H1 (cell line): ENCODE results near the gene VPS37D. TPM values are rescaled to one million over a fixed set of nuclear protein-coding genes. Genes with fewer than 3 reads are reported as not detected.

Experiments
- CTCF ChIA-PET: fragments of 300-600 bp; sonication (Branson Sonifier 250); formaldehyde crosslinking; loops from one replicate; lab custom pipeline; 2021; ENCODE audit not compliant: partially characterized antibody; lab: Charles Lee
- POLR2A ChIA-PET: fragments of 300-600 bp; sonication (Branson Sonifier 250); formaldehyde crosslinking; loops from one replicate; lab custom pipeline; 2021; ENCODE audit warnings: inconsistent platforms; ENCODE audit not compliant: partially characterized antibody; lab: Charles Lee
- DNase-seq, 2 experiments: peaks; one replicate each; pipeline versions ENCODE4 v3.0.0 to v3.0.0-alpha.2; 2010 to 2022; ENCODE audit warnings: low spot score in 2 of 2, low read depth in 1 of 2, mixed read lengths in 1 of 2
- FAIRE-seq: peaks from 2 replicates; lab custom pipeline; 2011; peaks lifted over from hg19 to GRCh38; lab: Jason Lieb, UNC
- H2AFZ ChIP-seq: 2 replicates; pipeline ENCODE4 v1.8.1; 2012; ENCODE audit warnings: low read length, inconsistent platforms
- H2AK5ac ChIP-seq: 2 replicates; pipeline ENCODE4 v1.6.1; 2013; ENCODE audit warnings: low read depth, low read length
- H2BK120ac ChIP-seq: replicated peaks from 2 replicates; pipeline ENCODE3; 2013; ENCODE audit warnings: low read depth, low read length, inconsistent platforms
- H2BK12ac ChIP-seq: 2 replicates; pipeline ENCODE4 v1.6.1; 2013; ENCODE audit warnings: low read depth, low read length
- H2BK15ac ChIP-seq: 2 replicates; pipeline ENCODE4 v1.6.1; 2013; ENCODE audit warnings: low read length
- H2BK20ac ChIP-seq: 2 replicates; pipeline ENCODE4 v1.6.1; 2013; ENCODE audit warnings: low read length
- H2BK5ac ChIP-seq: 2 replicates; pipeline ENCODE4 v1.6.1; 2013; ENCODE audit warnings: low read depth, low read length
- H3K14ac ChIP-seq: 2 replicates; pipeline ENCODE4 v1.6.1; 2013; ENCODE audit warnings: inconsistent platforms; ENCODE audit not compliant: insufficient read length
- H3K18ac ChIP-seq: 2 replicates; pipeline ENCODE4 v1.6.1; 2013; ENCODE audit warnings: low read length; ENCODE audit errors: extremely low read depth
- H3K23ac ChIP-seq: 2 replicates; pipeline ENCODE4 v1.6.1; 2013; ENCODE audit warnings: inconsistent platforms; ENCODE audit not compliant: insufficient read length
- H3K23me2 ChIP-seq: 2 replicates; pipeline ENCODE4 v1.6.1; 2013; ENCODE audit warnings: low read depth, low read length
- H3K27ac ChIP-seq: 2 replicates; pipeline ENCODE4 v1.6.1; 2011; ENCODE audit warnings: low read depth, low read length, inconsistent platforms
- H3K27me3 ChIP-seq, 4 experiments: replicated peaks in 1 of 4; 1 replicate in 1 of 4; 2 replicates in 3 of 4; pipeline versions ENCODE4 v1.6.1 to v1.8.1; 2011 to 2013; ENCODE audit warnings: low read length in 3 of 4, mild to moderate bottlenecking in 3 of 4, inconsistent platforms in 2 of 4, mixed read lengths in 2 of 4, moderate library complexity in 1 of 4; ENCODE audit not compliant: control insufficient read depth in 3 of 4, insufficient read depth in 3 of 4; ENCODE audit errors: extremely low read depth in 1 of 4
- H3K36me3 ChIP-seq, 4 experiments: 2 replicates each; pipeline versions ENCODE4 v1.6.1 to v1.8.1; 2011 to 2013; ENCODE audit warnings: mild to moderate bottlenecking in 4 of 4, low read length in 3 of 4, moderate library complexity in 2 of 4, control low read depth in 1 of 4, inconsistent platforms in 1 of 4; ENCODE audit not compliant: insufficient read depth in 4 of 4, control insufficient read depth in 2 of 4
- H3K4ac ChIP-seq: replicated peaks from 2 replicates; pipeline ENCODE3; 2013; ENCODE audit warnings: low read length, low read depth, mixed read lengths, inconsistent platforms; ENCODE audit not compliant: insufficient read length
- H3K4me1 ChIP-seq, 4 experiments: replicated peaks in 1 of 4; 1 replicate in 1 of 4; 2 replicates in 3 of 4; pipeline versions ENCODE4 v1.6.1 to v1.8.1; 2011 to 2013; ENCODE audit warnings: low read length in 3 of 4, inconsistent platforms in 2 of 4, mixed read lengths in 1 of 4; ENCODE audit not compliant: insufficient read depth in 4 of 4, control insufficient read depth in 3 of 4
- H3K4me2 ChIP-seq, 2 experiments: 2 replicates each; pipeline versions ENCODE4 v1.6.1 to v1.8.1; 2011 to 2013; ENCODE audit warnings: low read depth in 2 of 2, low read length in 2 of 2, control low read depth in 1 of 2, inconsistent platforms in 1 of 2, mild to moderate bottlenecking in 1 of 2; ENCODE audit not compliant: insufficient read depth in 1 of 2
- H3K4me3 ChIP-seq, 4 experiments: fragments of 200-600, 300-600 bp in 1 of 4; sonication (generic), shearing (Covaris generic), sonication (Bioruptor Twin) in 1 of 4; 2 replicates each; pipeline versions ENCODE4 v1.5.1 to v1.8.1; 2011 to 2016; ENCODE audit warnings: low read length in 4 of 4, low read depth in 3 of 4, control low read depth in 2 of 4, inconsistent platforms in 2 of 4, mild to moderate bottlenecking in 2 of 4, mixed read lengths in 1 of 4, moderate library complexity in 1 of 4; ENCODE audit not compliant: insufficient read depth in 2 of 4; ENCODE audit errors: extremely low read depth in 1 of 4
- H3K56ac ChIP-seq: replicated peaks from 2 replicates; pipeline ENCODE3; 2013; ENCODE audit warnings: low read depth, mild to moderate bottlenecking, mixed read lengths, low read length, inconsistent platforms; ENCODE audit not compliant: insufficient read length
- H3K79me1 ChIP-seq: 2 replicates; pipeline ENCODE4 v1.6.1; 2013; ENCODE audit warnings: low read depth, low read length, control low read depth
- H3K79me2 ChIP-seq, 2 experiments: 2 replicates each; pipeline versions ENCODE4 v1.6.1 to v1.8.1; 2012 to 2013; ENCODE audit warnings: low read length in 2 of 2, mild to moderate bottlenecking in 2 of 2, inconsistent platforms in 1 of 2; ENCODE audit not compliant: insufficient read depth in 2 of 2, control insufficient read depth in 1 of 2
- H3K9ac ChIP-seq, 4 experiments: replicated peaks in 1 of 4; 1 replicate in 1 of 4; 2 replicates in 3 of 4; pipeline versions ENCODE4 v1.6.1 to v1.8.1; 2011 to 2013; ENCODE audit warnings: low read depth in 3 of 4, low read length in 3 of 4, control low read depth in 2 of 4, mild to moderate bottlenecking in 2 of 4, moderate library complexity in 2 of 4, inconsistent platforms in 1 of 4; ENCODE audit errors: extremely low read depth in 1 of 4
- H3K9me3 ChIP-seq, 2 experiments: 2 replicates each; pipeline versions ENCODE4 v1.6.1 to v1.8.1; 2012 to 2013; ENCODE audit warnings: mild to moderate bottlenecking in 2 of 2, moderate library complexity in 2 of 2, control low read depth in 1 of 2, inconsistent platforms in 1 of 2, low read depth in 1 of 2, low read length in 1 of 2, mixed read lengths in 1 of 2; ENCODE audit not compliant: insufficient read depth in 2 of 2
- H4K20me1 ChIP-seq, 2 experiments: replicated peaks in 1 of 2; 2 replicates each; pipeline versions ENCODE3 to v1.8.1; 2011 to 2013; ENCODE audit warnings: inconsistent platforms in 2 of 2, low read length in 2 of 2, mild to moderate bottlenecking in 1 of 2; ENCODE audit not compliant: insufficient read depth in 2 of 2, control insufficient read depth in 1 of 2
- H4K5ac ChIP-seq: 2 replicates; pipeline ENCODE4 v1.6.1; 2013; ENCODE audit warnings: low read length, low read depth, mixed read lengths, inconsistent platforms; ENCODE audit not compliant: insufficient read length
- H4K8ac ChIP-seq: 2 replicates; pipeline ENCODE4 v1.8.0; 2013; ENCODE audit warnings: mild to moderate bottlenecking, moderate library complexity, low read length, inconsistent platforms; ENCODE audit not compliant: insufficient read depth; ENCODE audit errors: extremely low read depth
- H4K91ac ChIP-seq: replicated peaks from 2 replicates; pipeline ENCODE3; 2013; ENCODE audit warnings: low read length, mixed read lengths, inconsistent platforms; ENCODE audit not compliant: insufficient read length
- WGBS, 2 experiments: shearing (Covaris generic) in 1 of 2; methylation state at CpG; one replicate each; pipeline versions ENCODE4 v1.1.6 to v1.1.7; 2013 to 2015; ENCODE audit warnings: low lambda C conversion rate in 2 of 2, mixed read lengths in 2 of 2, inconsistent platforms in 1 of 2, low coverage in 1 of 2, missing lambda C conversion rate in 1 of 2; ENCODE audit not compliant: insufficient replicate concordance in 2 of 2, insufficient coverage in 1 of 2, insufficient read length in 1 of 2; ENCODE audit errors: extremely low coverage in 1 of 2, missing lambda C conversion rate in 1 of 2; 5-methylcytosine and 5-hydroxymethylcytosine counted together
- polyA plus RNA-seq, 7 experiments: library from polyadenylated mRNA; depleted of rRNA in 3 of 7; stranded (reverse) in 5 of 7; unstranded in 2 of 7; fragments of >200 nt in 5 of 7; fragments of 200-250 nt in 2 of 7; gene quantifications; 1 replicate in 5 of 7; 2 replicates in 1 of 7; 4 replicates in 1 of 7; pipeline versions ENCODE4 v1.2.1 to v1.2.3, GENCODE V29; 2011 to 2013; ENCODE audit warnings: missing spikeins in 2 of 7, mixed read lengths in 2 of 7
- total RNA-seq: library from RNA; stranded (reverse); fragmentation: NEBNext Ultra II Directional; extraction: Animal tissue kit (Norgen Biotek cat#: 25700); gene quantifications from 2 replicates; pipeline ENCODE4 v1.2.1, GENCODE V29; 2021

The VPS37D gene
- total and polyA plus RNA-seq, 2 of the 8 experiments (the other 6 are each of a cell fraction or from before 2014, with no cell fraction given): 3.4 to 5.0 TPM

DNA sequence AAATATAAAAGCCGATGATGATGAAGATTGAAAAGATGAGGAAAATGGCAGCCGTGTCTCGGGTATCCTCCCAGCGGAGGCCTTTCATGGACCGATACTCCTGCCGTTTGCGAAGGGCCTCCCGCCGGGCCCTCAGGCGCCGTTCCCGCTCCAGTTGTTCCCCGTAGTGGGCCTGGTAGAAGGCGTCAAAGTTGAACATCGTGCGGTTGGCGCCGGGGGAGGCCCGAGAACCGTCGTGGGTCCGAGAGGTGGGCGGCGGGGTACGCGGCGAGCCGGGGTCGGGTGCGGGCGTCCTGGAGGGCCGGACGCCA lies 15.1 kb downstream of the VPS37D start:
- peaks cover 0 to 11% of the 10 kb centered on the region in 2 experiments for H4K20me1 ChIP-seq
- DNase-seq (no peak), FAIRE-seq (no peak)
- H3K4me1 ChIP-seq: peaks cover 3 to 7% (median 3%) of the 10 kb centered on the region in 4 experiments; a peak in 5 of 7 replicates
- H3K4me2 ChIP-seq: peak overlapping the region; percentile 93 to 94
- no peak overlapping the region for H3K23ac ChIP-seq
- peaks cover 15% of the 10 kb centered on the region for H3K23me2 ChIP-seq
- no peaks in the 10 kb centered on the region; a peak in 1 of 7 replicates for H3K27me3 ChIP-seq
- H3K36me3 ChIP-seq: peaks cover 4 to 11% (median 8%) of the 10 kb centered on the region in 4 experiments; a peak in 6 of 8 replicates
- peak overlapping the region; percentile 89 for H3K27ac ChIP-seq
- no peak overlapping the region for H3K56ac ChIP-seq
- CTCF ChIA-PET: no interaction called here
- H3K18ac ChIP-seq: no peak overlapping the region; the same call in 1 of the 2 replicates
- no peak overlapping the region for H2BK15ac ChIP-seq
- no peak overlapping the region for H2BK120ac ChIP-seq
- peaks cover 6% of the 10 kb centered on the region; the same call in 1 of the 2 replicates for H3K79me1 ChIP-seq
- no peak overlapping the region for H3K14ac ChIP-seq
- H2BK20ac ChIP-seq: no peak overlapping the region
- peak overlapping the region; percentile 48 to 95 (median 90) for H3K9ac ChIP-seq
- H4K5ac ChIP-seq: peak overlapping the region; percentile 90
- no peak overlapping the region; the same call in 1 of the 2 replicates for H2AK5ac ChIP-seq
- H4K8ac ChIP-seq: peak overlapping the region; percentile 97; the same call in 1 of the 2 replicates
- no peak overlapping the region for H4K91ac ChIP-seq
- no peaks in the 10 kb centered on the region for H3K9me3 ChIP-seq
- POLR2A ChIA-PET: interaction anchor here (0.8 kb wide), 1 partner anchor 14 kb away, joined by 3 read pairs; no protein-coding TSS in a partner anchor
- peak overlapping the region; percentile 55; the same call in 1 of the 2 replicates for H2BK12ac ChIP-seq
- 1% methylated on average over 33 of the region's 33 CpGs; no CpG with 5 or more reads in 1 of the 2 experiments for WGBS, 2 experiments
- H3K79me2 ChIP-seq: peaks cover 25 to 67% of the 10 kb centered on the region in 2 experiments
- peak overlapping the region; percentile 98 for H2BK5ac ChIP-seq
- peak overlapping the region; percentile 82 to 97 (median 94) for H3K4me3 ChIP-seq
- no peak overlapping the region for H3K4ac ChIP-seq
- peak overlapping the region; percentile 36; the same call in 1 of the 2 replicates for H2AFZ ChIP-seq
